Hepatocyte (in vitro differentiated cells): ENCODE measurements around the gene SGTB.

Source experiments
- CTCF ChIP-seq: fragments of 200-600 bp; sonication (generic); IDR thresholded peaks from 2 replicates; pipeline ENCODE4 v1.5.1; 2016; ENCODE audit warnings: antibody characterized with exemption, mild to moderate bottlenecking; ENCODE audit not compliant: poor library complexity
- EZH2 ChIP-seq: fragments of 200-600 bp; sonication (generic); IDR thresholded peaks from 2 replicates; pipeline ENCODE4 v1.6.1; 2016; ENCODE audit warnings: antibody characterized with exemption, mild to moderate bottlenecking, borderline replicate concordance
- EZH2phosphoT487 ChIP-seq: fragments of 200-600 bp; sonication (generic); IDR thresholded peaks from one replicate; pipeline ENCODE4 v1.6.1; 2018; ENCODE audit warnings: antibody characterized with exemption, mild to moderate bottlenecking, low read depth, moderate library complexity; ENCODE audit not compliant: unreplicated experiment, severe bottlenecking

DNA sequence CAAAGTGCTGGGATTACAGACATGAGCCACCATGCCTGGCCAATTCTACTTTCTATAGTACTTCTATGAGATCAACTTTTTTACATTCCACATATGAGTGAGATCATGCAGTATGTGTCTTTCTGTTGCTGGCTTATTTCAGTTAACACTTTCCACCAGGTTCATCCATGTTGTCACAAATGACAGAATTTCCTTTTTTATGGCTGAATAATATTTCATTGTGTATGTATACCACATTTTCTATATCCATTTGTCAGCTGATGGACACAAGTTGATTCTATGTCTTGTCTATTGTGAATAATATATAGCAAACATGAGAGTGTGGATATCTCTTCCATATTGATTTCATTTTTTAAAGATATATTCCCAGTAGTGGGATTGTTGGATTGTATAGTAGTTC is 17.3 kb upstream of the SGTB start:
- TF ChIP-seq EZH2 = no peak
- no peak for TF ChIP-seq CTCF
- no peak for TF ChIP-seq EZH2phosphoT487
